ENCODE measurements around the gene DMAC1.

The DMAC1 gene, protein sequence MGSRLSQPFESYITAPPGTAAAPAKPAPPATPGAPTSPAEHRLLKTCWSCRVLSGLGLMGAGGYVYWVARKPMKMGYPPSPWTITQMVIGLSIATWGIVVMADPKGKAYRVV

DNA sequence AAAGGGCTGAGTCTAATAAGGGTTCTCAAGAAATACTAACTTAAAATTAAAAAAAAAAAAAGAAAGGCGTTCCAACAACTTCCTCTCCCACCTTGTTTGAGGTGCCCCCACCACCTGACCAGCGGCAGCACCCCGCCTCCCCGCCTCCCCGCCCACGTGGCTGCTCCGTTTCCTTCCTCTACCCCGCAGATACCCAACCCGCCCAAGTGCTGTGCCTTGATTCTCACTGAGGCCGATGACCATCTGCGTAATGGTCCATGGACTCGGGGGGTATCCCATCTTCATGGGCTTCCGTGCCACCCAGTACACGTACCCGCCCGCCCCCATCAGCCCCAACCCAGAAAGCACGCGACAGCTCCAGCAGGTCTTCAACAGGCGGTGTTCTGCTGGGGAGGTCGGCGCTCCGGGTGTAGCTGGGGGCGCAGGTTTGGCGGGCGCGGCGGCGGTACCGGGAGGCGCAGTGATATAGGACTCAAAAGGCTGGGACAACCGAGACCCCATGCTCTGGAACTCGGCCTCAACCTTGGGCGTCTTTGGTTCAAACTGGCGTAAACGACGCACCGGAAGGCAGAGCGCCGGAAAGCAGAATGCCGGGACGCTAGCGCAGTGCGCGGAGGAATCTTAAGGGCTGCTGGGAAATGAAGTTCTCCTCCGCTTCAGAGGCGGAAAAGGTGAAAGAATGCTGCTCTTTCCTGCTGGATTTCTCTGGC, at the start of gene DMAC1:
Gene DMAC1, minus strand, starts transcription at position 545 of the 710 bp plus-strand sequence. Its CDS starts 44 bp downstream, at position 501.
- DNase-seq, result peak; percentile 77
- ATAC-seq, result peak; percentile 93

DNA sequence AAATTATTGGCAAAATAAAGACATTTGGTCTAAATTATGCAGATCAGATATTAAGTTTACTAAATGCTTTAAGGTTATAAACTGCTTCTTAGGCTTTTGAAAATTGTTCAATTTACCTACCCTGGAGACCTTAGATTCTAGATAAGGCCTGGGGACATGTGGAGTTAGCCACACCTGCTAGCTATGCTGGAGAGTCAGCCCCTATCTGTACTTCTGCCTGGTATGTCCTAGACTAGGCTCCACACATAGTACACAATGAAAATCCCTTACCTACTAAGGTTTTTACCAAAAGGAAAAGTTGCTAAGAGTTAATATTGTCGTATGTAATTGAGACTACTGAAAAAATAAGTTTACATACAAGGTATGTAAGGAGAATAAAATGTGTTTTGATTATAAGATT, 49.8 kb upstream of the DMAC1 start:
- ATAC-seq (no peak), DNase-seq (no peak)

DNA sequence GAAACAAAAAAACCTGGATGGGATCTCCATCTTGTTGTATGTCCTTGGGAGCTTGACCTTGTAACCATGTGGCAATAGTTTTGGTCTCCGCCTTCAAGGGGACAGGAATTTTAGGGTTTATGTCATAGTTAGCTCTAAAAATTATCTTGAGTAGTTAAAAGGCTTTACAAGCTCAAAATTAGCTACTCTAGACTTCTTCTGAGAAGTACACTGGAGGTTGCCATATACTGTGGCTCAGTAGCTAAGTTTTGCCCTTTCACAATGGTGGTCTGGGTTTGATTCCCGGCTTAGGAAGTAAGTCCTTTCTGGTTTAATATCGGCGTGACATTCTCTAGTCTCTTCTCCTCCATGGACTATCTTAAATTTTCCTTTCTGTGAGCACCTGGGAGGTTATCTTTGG, 48.9 kb upstream of the DMAC1 start:
- no peak for ATAC-seq
- DNase-seq, result no peak

DNA sequence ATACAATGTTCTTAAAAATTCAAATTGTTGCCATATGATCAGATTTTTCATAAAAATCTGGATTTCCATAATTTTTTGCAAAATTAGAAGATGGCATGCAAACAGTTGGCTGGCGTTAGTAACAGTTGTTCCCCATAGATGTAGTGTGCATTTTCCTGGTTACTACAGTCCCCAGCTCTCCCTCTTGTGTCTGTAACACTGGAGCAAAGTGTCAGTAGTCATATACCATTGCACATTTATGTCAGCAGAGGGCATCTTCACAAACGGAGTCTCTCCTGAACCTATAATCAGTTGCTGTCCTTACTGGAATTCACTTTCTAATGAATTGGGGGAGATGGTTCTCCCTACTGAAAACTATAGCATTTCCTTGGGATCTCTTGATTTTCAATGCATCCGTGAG, 44.7 kb upstream of the DMAC1 start:
- DNase-seq, result no peak

DNA sequence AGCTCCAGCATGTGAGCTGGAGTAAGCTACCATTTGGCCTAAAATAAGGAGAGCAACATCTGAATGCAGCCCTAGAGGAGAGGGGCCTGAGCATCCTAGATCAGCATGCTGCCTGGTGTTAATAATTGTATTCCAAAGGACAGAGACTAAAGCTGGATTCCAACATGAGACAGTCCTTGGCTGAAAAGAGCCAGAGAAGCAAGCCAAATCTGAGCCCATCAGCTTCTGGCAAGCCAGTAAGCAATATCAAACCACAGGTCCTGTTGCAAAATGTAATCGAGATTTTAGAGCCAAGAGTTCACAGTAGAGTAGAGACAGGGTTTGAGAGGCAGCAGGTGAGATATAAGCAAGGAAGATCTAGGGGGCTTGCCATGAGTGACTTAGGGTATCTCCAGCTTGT, 42.3 kb upstream of the DMAC1 start:
- ATAC-seq (no peak), DNase-seq (no peak)

More for the DNA sequence above, 44.7 kb upstream of the DMAC1 start:
- ATAC-seq, result no peak

DNA sequence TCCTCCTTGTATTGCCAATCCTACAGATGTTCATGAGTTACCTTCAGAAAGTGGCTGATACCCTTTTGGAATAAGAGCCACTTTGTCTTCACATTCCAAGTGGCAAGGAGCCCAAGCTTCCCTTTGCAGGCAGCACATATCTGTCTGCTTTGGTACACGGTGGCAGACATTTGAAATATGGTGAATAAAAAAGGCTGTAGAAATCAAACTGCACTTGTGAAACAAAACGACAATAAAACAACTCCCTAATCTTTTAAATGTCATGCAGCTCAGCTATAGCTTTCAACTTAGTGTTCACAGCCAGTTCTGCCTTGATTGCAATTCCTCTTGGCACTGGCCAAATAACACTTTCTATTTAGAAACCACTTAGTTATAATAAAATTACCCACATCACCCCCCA, 35.0 kb upstream of the DMAC1 start:
- DNase-seq (no peak), ATAC-seq (no peak)

DNA sequence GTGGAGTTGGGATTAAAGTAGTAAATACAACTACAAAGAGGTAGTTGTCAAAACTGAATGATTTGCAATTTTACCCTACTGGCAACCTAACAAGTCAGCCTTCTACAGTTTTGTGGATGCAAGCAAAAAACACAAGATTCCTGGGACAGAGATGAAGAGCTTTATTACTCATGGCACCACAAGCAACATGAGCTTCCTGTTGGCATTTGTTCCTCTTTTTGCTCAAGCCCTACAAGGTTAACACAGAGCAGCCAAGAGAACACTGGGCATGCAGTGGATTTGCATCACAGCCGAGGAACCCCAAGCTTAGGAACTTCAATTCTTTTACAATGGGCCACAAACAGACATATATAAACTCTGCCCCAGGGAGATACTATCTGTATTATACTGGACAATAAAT, 28.8 kb upstream of the DMAC1 start:
- DNase-seq (no peak), ATAC-seq (no peak)

DNA sequence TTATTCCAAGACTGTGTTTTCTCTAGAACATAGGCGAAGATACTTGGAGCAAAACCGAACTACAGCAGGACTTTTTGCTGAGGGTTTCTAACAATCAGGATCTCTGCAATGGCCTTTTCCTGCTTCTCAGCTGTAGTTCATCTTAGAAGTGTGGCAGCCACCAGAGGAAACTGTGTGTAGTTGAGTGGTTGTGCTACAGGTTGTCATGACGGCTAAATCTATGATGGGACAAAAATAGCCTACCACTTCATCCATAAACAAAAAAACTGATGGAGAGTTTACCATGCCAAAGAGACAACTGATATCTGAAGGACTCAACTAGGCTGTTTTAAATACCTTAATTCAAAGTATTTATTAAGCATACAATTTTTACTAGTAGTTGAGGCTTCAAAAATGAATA, 28.2 kb upstream of the DMAC1 start:
- no peak for DNase-seq

DNA sequence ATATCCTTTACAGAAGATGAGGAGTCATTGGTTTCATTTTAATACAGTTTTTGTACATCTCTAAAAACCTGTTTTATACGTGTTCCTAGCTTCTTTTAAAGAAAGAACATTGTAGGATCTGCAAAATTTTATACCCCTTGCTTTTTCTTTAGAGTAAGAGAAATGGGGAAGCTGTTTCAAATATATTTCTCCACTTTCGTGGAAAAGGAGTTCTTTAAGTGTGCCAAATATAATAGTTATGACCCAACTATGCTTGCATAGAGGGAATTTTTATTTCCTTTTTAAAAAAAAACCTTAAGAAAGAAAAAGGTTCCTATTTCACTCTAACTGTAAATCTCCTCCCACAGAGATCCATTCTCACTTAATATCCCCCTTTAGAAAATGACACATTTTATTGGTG, 27.5 kb upstream of the DMAC1 start:
- ATAC-seq (no peak), DNase-seq (no peak)

More for the DNA sequence above, 28.2 kb upstream of the DMAC1 start:
- no peak for ATAC-seq

DNA sequence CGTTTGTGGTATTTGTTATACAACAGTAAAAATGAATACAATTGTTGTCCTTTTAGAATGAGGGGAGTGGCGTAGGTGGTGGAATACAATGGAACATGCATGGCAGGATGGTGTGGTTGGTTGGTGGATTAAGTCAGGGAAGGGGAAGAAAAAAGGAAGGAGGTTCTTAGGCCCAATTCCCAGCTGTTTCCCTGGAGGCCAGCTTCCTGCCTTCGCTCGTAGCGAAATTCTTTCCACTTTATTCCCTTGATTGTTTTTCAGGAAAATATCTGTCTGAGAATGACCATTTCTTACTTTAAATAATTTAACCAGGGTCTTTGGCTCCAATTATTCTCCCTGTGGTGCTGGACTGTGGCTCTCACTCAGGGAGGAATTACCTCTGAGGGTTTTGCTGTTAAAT, 24.1 kb upstream of the DMAC1 start:
- DNase-seq (no peak), ATAC-seq (no peak)

DNA sequence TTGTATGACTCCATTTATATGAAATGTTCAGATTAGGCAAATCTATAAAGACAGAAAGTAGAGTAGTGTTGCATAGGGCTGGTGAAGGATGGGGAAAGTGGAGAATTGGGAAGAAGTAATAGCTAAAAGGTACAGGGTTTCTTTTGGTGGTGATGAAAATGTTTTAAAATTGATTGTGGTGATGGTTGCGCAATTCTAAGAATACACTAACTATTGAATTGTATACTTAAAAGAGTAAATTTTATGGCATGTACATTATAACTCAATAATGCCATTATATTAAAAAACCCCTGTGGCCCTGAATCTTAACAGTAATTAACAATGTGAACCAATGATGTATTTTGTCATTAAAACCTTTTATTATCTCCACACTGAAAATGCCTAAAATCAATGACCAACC, 20.4 kb upstream of the DMAC1 start:
- DNase-seq, result no peak
- no peak for ATAC-seq

DNA sequence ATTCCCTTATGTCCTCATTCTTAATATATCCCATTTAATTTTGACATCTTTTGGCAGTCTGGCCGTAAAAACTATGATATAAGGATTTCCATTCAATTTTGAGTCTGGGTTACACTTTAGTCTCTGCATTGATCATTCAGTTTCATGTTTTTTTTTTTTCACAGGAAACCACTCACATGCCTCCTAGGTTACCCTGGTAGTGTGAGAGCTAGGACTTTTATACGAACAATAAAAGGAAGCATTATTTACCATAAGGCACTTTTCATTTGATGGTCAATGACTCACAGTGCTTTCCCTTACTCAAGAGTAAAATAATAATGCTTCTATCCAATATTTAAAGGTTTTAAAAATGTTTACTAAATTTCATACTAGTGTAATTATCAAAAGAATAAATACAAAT, 16.4 kb upstream of the DMAC1 start:
- DNase-seq (no peak), ATAC-seq (no peak)

DNA sequence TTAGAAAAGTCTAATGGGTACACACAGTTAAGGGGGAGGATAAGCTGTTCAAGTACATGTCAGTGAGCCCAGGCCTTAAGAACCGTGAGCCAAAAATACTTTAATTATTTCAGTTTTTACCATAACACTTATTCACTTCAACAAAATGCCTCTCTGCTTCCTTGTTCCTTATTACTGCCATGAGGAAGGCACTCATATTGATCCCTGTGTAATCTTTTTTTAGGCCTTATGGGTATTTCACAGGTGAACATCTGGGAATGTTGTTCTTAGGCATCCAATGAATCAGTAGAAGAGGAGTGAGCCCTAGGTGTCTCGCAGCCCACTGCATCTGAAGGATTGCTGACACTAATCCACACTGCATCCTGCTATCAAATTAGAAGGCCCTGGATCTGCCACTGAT, 13.5 kb upstream of the DMAC1 start:
- ATAC-seq (no peak), DNase-seq (no peak)

DNA sequence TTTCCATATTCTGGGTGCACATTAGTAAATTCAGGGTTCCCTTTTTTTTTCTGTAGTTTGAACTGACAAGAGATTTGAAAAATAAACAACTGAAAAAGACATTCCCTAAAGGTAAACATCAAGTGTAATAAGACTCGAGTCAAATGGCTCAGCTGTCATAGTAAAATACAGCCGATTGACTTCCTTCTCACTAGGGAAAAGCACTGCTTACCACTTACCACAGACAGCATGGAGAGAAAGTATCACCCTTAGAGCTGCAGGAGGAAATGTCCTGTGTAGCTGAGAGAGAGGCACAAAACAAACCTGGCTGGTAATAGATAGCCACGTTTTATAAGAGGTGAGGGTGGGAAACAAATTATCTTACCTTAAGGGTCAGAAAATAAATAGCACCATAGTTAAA, 12.1 kb upstream of the DMAC1 start:
- no peak for DNase-seq
- ATAC-seq, result no peak

DNA sequence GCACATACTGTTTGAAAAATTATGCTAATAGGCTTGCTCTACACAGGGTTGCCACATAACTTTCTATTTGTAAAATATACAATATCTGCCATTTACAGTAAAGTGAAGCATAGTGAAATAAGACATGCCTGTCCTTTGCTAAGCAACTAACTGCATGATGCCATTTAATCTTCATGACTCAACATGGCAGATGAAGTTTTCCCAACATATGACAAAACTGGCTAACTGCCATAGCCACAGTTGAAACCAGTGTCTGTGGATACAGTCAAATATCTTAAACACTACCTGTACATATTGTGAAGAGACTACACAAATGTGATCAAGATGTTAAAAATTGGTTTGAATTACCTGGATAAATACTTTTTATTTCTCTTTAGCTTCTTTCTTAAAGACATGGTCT, 3.1 kb upstream of the DMAC1 start:
- ATAC-seq, result no peak
- DNase-seq, result no peak

DNA sequence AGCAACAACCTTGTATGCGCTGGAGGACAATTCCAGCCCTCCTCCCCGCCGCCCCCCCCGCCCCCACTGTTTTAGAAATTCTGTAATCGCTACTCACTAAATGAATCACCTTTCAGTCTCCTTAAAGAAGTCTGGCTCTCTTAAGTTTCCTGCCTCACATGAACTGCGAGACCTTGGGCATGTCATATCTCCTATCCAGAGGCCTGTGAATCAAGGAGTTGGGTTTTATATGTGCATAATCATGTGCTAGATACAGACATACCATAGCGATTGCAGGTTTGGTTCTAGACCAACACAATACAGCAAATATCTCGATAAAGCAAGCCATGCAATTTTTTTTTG, 337 bp upstream of the DMAC1 start:
- ATAC-seq (peak; percentile 33), DNase-seq (no peak)

DNA sequence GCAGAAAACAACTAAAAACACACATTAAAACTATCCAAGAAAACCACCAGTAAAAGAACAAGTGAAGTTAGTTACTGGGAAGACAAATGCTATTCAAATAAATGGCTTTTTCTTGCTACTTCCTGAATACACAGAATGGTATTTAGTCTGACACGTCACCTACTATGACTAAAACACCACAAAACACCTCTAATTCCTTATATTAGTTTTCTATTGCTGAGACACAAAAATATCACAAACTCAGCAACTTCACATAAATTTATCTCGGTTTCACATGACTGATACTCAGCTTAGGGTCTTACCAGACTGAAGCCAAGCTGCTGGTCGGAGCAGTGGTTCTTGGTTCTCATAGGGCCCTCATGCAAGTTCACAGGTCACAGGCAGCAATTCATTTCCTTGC, 5.4 kb downstream of the DMAC1 start:
- ATAC-seq, result no peak

DNA sequence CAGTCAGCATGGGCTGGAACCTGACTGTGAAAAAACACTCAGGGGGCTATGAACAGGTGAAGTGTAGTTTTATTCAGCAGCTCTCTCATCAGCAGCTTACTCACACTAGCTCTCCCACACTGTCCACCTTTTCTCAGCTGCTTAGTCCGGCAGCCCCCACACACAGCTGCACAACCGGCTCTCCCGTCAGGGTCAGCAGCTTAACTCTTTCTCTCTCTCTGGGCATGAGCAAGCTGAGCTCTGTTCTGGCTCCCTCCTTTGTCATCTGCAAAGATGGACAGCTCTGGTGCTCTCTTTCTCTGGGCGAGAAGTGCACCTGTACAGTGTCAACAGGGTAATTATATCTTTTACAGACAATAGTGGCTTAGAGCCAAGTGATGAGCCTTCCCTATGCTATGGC, 8.2 kb downstream of the DMAC1 start:
- ATAC-seq (no peak), DNase-seq (no peak)

More for the DNA sequence above, 5.4 kb downstream of the DMAC1 start:
- DNase-seq, result no peak

DNA sequence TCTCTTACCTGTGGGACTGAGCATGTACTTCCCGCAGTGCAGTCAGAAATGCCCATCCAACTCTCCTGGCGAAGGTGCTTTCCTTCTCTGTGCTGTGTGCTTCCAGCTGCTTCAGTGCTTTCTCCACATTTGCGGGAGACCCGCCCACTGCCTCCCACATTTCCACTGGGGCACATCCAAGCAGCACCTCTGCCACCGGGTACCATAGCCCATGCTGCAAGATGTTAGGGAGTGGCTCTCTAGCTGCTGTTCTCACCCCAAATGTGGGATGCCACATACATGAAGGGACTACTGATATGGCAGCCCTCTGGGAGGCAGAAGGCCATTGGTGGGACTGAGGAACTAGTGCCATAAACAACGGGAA, 8.8 kb downstream of the DMAC1 start:
- ATAC-seq, result no peak
- no peak for DNase-seq

DNA sequence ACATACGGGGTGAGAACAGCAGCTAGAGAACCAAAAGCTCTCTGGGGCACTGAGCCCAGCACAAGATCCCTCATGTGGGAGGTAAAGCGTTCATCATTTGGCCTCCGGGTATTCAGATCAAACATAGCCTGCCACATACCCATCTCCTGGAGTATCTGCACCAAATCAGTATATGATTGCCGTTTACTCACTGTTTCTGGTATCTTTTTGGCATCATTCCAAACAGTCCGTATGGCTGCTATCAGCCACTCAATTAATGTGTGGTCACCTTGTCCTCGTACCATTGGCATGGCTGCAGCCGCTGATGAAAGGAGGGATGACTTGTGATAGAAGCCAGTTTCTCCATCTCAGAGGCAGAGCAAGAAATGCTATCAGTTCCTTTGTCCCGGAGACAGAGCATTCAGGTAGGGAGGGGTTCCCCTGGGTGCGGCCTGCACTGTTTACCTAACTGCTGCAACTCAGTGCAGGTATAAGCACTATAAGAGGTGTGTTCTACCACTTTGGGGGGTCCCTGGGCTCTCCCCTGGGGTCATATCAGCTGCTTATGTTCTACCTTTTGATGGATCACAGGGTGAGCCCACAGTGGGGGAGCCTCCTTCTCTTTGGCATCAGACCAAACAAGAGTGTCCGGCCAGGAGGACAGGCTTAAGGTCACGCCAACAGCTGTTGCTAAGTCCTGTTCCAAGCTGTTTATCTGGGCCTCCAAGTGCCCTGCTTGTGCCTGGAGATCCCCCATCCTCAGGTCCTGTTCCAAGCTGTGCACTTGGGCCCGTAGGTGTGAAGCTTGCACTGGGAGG, 9.4 kb downstream of the DMAC1 start:
- ATAC-seq, result peak; percentile 17

DNA sequence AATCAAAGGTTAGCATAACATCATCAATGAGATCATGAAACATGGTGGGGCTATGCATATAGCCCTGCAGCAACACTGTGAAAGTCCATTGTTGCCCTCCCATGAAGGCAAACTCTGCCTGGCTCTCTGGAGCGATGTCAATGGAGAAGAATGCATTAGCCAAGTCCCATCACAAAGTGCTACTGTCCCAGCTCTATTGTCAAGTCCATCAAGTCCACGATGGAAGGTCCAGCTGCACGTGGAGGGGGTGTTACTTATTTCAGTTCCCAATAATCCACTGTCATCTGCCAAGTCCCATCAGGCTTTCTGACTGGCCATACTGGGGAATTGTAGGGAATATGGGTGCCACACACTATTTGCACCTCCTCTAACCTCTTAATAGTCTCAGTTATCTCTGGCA, 10.8 kb downstream of the DMAC1 start:
- DNase-seq, result no peak
- no peak for ATAC-seq

More for the DNA sequence above, 9.4 kb downstream of the DMAC1 start:
- no peak for DNase-seq

DNA sequence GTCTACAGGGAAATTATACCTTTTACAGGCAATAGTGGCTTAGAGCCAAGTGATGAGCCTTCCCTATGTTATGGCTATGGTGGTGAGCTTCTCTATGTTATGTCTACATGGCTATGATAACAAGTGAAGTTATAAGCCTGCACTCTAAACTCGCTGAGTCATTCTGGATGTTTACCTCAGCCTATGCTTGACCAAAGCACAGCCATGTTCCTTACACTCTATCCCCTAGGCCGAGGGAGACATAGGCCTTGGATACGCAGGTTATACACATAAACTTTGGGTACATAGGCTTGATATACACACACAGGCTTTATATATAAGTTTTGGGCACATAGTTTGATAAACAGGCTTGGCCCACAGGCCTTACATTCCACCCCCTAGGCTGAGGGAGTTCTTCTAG, 13.8 kb downstream of the DMAC1 start:
- no peak for DNase-seq
- ATAC-seq, result no peak

DNA sequence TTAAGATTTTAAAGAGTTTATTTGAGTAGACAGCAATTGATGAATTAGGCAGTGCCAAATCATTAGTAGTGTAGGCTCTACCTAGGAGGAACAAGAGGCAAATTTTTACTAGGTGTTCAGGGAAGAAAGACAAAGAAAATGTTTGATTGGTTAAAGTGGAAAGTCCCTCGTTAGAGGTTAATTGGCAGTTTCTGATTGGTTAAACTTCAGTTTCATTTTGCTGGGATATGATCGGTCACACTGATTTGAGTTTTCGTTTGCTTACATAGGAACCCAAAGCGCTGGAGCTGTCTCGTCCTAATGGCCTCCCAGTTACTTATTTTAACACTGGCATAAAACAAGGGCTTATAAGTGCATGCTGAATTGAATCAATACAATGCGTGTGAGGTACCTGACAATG, 15.1 kb downstream of the DMAC1 start:
- DNase-seq, result no peak
- no peak for ATAC-seq

DNA sequence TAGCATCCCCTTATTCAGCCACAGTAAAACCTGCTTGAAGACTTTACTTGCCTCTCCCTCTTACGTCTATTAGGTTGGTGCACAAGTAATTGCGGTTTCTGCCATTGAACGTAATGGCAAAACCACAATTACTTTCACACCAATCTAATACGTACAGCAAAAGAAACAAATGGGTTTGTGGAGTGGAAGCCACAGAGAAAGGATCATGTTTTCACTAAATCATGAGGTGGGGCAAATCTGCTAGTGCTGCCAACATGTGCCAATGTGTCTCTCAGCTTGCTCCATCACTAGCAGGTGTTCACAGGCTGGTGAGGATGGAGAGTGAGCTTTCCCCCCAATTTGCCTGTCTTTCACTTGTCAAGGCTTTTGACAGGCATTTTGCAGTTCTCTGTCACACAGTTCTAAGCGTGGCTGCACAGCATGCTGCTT, 15.9 kb downstream of the DMAC1 start:
- ATAC-seq (no peak), DNase-seq (no peak)

Data from stimulated activated naive CD8-positive, alpha-beta T cell treated with anti-CD3 and anti-CD28 coated beads, Interleukin-15, Interleukin-2, amounts not matched to agents 100 U/mL and 50 U/mL, for 24 hours (primary cell).